ENCODE data around the gene PTCHD4. TPM values are rescaled to one million over a fixed set of nuclear protein-coding genes. Genes with fewer than 3 reads are reported as not detected.

Gene PTCHD4
- total RNA-seq, 4 donors from 2014 or later: 0.56 to 2.2 (median 0.91) TPM

DNA sequence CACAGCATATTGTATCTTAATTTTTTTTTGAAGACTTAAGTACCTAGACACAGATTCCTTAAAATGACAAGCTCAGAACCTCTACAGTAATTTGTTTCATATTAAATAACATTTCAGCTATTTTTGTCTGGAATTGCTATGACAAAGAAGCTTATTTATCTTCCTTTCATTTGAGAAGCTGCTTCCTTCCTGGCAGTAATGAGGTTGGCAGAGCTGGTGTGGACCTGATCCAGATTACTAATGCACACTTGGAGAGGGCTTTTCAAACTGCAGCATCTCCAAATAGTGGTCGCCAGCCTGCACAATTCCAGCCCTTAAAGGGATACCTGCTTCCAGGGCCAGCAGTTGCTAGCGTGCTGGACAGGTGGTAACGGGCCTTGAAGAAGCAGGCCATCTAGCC is 12.1 kb downstream of the PTCHD4 start:
- DNase-seq (ENCODE audit: low spot score) (no peak), ATAC-seq (ENCODE audit: low FRiP score) (peak; percentile 66)
- TF ChIP-seq, protein P1, sequence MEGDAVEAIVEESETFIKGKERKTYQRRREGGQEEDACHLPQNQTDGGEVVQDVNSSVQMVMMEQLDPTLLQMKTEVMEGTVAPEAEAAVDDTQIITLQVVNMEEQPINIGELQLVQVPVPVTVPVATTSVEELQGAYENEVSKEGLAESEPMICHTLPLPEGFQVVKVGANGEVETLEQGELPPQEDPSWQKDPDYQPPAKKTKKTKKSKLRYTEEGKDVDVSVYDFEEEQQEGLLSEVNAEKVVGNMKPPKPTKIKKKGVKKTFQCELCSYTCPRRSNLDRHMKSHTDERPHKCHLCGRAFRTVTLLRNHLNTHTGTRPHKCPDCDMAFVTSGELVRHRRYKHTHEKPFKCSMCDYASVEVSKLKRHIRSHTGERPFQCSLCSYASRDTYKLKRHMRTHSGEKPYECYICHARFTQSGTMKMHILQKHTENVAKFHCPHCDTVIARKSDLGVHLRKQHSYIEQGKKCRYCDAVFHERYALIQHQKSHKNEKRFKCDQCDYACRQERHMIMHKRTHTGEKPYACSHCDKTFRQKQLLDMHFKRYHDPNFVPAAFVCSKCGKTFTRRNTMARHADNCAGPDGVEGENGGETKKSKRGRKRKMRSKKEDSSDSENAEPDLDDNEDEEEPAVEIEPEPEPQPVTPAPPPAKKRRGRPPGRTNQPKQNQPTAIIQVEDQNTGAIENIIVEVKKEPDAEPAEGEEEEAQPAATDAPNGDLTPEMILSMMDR (IDR thresholded peaks at IDR 0.05): no peak

GRCh38 chr6:48092550-48093217 is 18.3 kb downstream of the PTCHD4 start:
- DNase-seq (ENCODE audit: low spot score) (no peak), ATAC-seq (ENCODE audit: low FRiP score) (no peak)
- TF ChIP-seq, protein P1 (IDR thresholded peaks at IDR 0.05): no peak

GRCh38 chr6:48090546-48090945 is 20.5 kb downstream of the PTCHD4 start:
- DNase-seq (ENCODE audit: low spot score) (no peak), ATAC-seq (ENCODE audit: low FRiP score) (no peak)
- TF ChIP-seq, protein P1 (IDR thresholded peaks at IDR 0.05): no peak

- DNase-seq (ENCODE audit: low spot score): no peak
- no peak for ATAC-seq (ENCODE audit: low FRiP score)
- TF ChIP-seq, protein P1 (IDR thresholded peaks at IDR 0.05): no peak
Measured at GRCh38 chr6:48087448-48087847, 23.5 kb downstream of the PTCHD4 start.

GRCh38 chr6:48086187-48086586 is 24.8 kb downstream of the PTCHD4 start:
- no peak for ATAC-seq (ENCODE audit: low FRiP score)
- no peak for DNase-seq (ENCODE audit: low spot score)
- TF ChIP-seq, protein P1 (IDR thresholded peaks at IDR 0.05): no peak

DNA sequence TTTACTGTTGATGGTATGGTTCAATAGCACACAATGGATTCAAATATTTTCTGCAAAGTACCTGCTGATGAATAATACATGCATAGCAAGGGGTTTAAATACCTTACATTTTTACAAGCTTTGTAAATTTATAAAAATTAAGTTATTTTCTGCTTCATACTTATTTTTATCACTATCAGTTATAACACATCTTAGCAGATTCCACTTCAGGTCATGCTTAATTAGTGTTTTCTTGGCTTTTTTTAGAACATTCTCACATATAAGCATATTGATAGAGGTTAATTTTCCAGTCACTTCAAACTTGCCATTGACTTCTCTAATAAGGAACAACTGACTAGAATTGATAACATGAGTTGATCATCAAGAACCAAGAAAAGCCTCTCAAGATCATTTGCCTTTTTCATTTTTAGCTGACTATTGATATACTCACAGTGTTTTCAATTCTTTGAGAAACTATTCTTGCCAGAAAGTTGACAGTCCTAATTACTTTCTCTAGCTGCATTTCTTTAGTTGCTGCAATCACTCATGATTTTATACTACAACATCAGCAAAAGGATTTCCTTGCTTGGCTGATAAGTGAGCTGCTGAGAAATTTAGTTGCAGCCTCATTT is 25.8 kb downstream of the PTCHD4 start:
- no peak for DNase-seq (ENCODE audit: low spot score)
- TF ChIP-seq, protein P1 (IDR thresholded peaks at IDR 0.05): no peak
- ATAC-seq (ENCODE audit: low FRiP score): no peak

GRCh38 chr6:48084201-48084600 is 26.8 kb downstream of the PTCHD4 start:
- DNase-seq (ENCODE audit: low spot score) (no peak), ATAC-seq (ENCODE audit: low FRiP score) (no peak)
- TF ChIP-seq, protein P1 (IDR thresholded peaks at IDR 0.05): no peak
